Fibroblast of gingiva (primary cell): ENCODE results near the gene CHI3L2.
"Not testable (repeated sequence)": the region's sequence is repeated elsewhere in the genome, so short reads cannot be mapped to it uniquely, and the experiment has no call there.

ENCODE experiments used
- DNase-seq: peaks from one replicate; pipeline ENCODE4 v3.0.0-alpha.2; 2011; ENCODE audit warnings: low read depth

The CHI3L2 gene

GRCh38 chr1:111202707-111203623, 24.5 kb upstream of the CHI3L2 start:
- no peak for DNase-seq

GRCh38 chr1:111203681-111204200, 23.8 kb upstream of the CHI3L2 start:
- peak; percentile 40 for DNase-seq

GRCh38 chr1:111204201-111204982, 23.1 kb upstream of the CHI3L2 start:
- DNase-seq: no peak

DNA sequence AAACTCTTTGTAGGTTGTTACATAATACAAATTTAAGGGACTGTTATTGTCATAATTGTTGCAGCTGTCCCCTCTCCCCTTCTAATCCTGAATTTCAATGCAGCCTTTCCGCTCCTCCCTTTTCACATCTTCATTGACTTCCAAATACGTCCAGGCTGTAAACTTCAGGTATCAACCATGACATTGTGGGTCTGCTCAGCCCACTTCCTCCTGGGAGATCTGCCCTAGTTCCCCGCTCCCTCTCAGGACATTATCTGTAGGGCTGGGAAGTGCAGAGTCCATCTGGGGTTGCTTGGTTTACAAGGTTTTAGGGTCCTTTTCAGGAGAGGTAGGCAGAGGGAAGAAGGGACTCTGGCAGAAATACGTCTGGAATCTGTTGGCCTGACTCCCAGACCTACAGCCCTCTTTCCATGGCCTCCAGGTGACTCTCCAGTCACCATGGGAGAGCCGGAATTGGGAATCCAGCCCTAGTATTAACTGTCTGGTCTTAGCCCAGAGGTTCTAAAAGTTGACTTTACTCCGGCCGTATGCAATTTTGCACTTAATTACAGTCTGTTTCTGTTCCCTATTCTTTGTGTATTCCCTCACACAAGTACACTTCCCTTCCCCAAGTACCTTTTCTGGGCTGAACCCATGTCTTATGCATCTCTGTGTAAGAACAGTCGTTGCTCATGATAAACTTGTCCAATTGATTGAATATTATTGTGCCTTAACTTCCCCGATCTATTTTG, 22.4 kb upstream of the CHI3L2 start:
- DNase-seq: no peak

DNA sequence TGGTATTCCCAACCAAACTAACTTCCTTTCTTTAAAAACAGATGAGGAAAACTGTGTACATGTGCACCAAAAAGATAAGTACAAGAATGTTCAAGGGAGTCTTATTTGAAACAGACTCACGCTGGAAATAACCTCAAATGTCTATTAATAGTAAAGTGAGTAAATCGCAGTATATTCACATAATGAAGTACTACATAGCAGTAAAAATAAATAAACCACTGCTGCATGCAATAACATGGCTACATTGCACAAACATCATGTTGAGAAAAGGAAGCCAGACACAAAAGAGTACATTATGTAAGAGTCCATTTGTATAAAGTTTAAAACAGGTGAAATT, 21.8 kb upstream of the CHI3L2 start:
- DNase-seq: peak; percentile 66

GRCh38 chr1:111208921-111209320, 18.6 kb upstream of the CHI3L2 start:
- DNase-seq: no peak

GRCh38 chr1:111209622-111210021, 17.9 kb upstream of the CHI3L2 start:
- DNase-seq: no peak

DNA sequence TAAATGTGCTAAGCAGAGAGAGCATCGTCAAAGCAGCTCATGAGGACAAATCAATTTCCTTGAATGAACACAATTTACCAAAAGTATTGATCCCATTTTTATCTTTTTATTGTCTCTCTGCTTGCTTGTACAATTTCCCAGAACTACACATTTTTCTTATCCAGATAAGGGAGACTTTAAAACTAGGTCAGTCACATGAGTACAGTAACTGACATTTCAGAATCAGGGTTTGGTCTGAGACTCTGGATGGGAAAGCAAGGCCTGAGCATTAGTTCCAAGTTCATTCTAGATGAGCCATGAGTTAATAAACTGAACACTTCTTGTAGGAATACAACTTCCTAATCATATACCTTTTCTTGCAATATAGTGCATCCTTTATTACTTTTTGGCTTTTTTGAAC, 15.6 kb upstream of the CHI3L2 start:
- no peak for DNase-seq

DNA sequence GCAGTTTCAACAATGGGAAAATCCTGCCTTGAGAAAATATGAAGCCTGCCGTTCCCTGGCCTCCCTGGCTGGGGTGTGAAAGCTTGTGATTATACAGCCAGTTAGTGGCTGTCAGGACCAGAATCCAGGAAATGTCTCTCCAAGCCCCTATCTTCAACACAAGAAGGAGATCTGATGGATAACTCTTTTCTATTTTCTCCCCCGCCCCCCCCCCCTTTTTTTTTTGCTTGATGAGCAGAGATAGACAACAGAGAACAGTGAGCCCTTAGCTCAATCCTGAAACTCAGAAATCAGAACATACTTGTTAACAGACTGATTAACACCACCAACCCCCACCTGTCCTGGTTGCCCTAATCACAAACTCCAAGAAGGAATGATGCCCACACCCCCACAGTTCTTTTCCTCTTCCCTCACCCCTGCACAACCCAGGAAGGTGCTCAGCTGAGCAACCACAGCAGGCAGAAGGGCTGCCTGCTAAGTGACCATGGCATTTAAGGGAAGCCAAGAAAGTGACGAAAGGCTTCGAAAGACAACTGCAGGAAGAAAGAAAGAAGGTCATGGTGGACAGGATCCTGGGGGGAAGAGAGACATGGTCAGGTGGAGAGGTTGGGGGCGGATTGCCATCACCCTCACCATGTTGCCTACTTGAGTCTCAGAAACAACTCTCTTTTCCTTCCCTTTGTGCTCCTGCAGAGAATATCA, 14.7 kb upstream of the CHI3L2 start:
- DNase-seq: no peak

GRCh38 chr1:111213412-111213811, 14.1 kb upstream of the CHI3L2 start:
- no peak for DNase-seq

DNA sequence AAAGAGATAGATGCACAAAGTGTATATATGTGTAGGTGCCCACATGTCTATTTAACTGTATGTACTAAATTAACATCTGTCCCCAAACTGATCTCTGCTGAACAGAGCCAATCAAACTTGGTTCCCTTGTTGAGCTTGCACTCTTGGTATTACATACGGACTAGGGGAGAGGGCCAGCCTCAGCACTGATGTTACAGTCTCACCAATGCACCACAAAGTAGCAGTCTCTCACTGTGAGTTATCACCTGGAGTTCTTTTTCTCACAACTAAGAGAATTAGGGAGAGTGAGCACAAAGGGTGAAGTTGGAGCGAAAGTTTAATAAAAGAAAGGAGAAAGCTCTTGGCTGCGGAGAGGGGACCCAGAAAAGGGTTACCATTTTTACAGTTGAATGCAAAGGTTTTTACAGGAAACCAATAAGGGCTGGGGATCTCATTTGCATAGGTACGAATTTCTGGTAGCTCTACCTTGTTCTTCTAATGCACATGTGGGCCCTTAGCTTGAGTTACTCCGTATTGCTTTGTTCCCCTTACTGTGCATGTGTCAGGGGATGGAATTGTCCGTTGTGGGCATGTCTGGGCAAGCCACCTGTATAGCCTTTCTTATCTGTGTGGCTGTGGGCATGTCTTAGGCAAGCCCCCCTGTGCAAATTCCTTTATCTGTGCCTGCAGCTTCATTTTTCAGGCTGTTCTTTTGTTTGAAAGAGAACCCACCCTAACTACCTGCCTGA, 13.3 kb upstream of the CHI3L2 start:
- DNase-seq: no peak

GRCh38 chr1:111214884-111215283, 12.6 kb upstream of the CHI3L2 start:
- DNase-seq: no peak

- DNase-seq: not testable (repeated sequence)
Measured at GRCh38 chr1:111215285-111215684, 12.2 kb upstream of the CHI3L2 start.

- no peak for DNase-seq
Measured at GRCh38 chr1:111216751-111217150, 10.8 kb upstream of the CHI3L2 start.

- no peak for DNase-seq
Measured at GRCh38 chr1:111217183-111217910, 10.2 kb upstream of the CHI3L2 start.

DNA sequence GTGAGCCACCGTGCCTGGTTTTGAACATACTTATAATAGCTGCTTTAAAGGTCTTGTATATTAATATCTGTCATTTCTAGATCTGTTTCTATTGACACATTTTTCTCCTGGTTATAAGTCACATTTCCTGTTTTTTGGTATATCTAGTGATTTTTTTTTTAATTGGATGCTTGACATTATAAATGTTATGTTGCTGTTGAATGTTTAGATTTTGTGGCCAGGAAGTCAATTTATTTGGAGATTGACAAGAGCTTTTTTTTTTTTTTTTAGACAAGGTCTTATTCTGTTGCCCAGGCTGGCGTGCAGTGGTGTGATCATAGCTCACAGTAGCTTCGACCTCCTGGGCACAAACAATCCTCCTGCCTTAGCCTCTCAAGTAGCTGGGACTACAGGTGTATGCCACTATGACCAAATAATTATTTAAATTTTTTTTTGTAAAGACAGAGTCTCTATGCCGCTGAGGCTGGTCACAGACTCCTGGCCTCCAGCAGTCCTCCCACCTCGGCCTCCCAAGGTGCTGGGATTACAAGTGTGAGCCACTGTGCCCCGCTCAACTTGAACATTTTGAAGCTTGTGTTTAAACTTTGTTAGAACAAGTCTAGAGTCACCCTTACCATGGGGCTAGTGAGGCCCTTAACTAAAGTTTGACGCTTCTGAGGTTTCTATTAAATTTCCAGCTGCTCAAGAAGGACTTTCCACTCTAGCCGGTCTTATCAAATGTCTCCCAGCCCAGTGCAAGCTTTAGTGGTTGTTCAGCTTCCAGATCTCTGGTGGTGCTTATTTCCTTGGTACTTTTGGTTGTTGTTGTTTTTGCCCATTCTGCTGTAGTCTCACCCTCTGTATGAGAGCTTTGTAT, 8.6 kb upstream of the CHI3L2 start:
- DNase-seq: no peak

DNA sequence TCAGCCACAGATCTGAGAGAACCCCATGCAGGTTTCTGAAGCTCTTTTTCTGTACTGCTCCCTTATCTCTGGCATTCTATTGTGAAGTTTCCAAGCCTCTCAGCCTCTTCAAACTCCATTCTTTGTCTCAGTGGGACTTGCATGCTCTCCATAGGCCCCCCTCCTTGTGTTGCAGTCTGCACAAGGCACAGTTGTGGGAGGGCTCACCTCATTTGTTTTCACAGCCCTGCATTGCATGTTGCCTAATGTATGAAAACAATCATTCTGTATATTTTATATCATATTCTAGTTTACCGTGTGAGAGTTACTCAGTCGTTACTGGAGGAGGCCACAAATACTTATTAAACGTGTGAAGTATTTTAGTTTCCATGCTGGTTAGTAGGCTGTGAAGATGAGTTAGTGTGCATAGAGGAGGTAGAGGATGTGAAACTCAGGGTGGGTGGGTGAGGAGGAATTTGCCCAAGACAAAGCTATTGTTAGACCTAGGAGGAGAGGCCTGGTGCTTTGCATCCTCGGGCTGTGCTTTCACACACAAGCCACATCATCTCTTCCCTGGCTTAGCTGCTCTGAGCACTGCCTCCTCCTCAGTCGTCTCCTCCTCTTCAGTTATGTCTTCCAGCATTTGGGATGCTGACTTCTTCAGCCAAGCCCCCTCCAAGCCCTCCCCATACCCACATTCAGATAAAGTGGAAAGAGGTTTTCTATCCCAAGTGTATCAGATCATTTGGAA, 7.8 kb upstream of the CHI3L2 start:
- no peak for DNase-seq

- DNase-seq: no peak
Measured at GRCh38 chr1:111220302-111220890, 7.1 kb upstream of the CHI3L2 start.
